Measurements from ENCODE around the gene TFPI.

The TFPI gene

GRCh38 chr2:187499941-187500532, 54.2 kb downstream of the TFPI start:
- no peaks in the 10 kb centered on the region for H3K9me3 ChIP-seq (ENCODE audit: control insufficient read depth, low read length)
- peaks cover 12% of the 10 kb centered on the region for H3K36me3 ChIP-seq (ENCODE audit: control insufficient read depth, insufficient read depth, low read length, severe bottlenecking)
- peaks cover 10% of the 10 kb centered on the region for H3K4me1 ChIP-seq (ENCODE audit: control insufficient read depth, insufficient read depth, low read length)
- no peak overlapping the region for H3K9ac ChIP-seq (ENCODE audit: low read length)
- H3K4me3 ChIP-seq (ENCODE audit: low read length) = no peak overlapping the region
- peak; percentile 85 for DNase-seq (ENCODE audit: low read depth)
- H3K27me3 ChIP-seq (replicated peaks; ENCODE audit: control insufficient read depth, insufficient read depth, low read length) = no peaks in the 10 kb centered on the region

- DNase-seq (ENCODE audit: low read depth) = peak; percentile 73
Measured at GRCh38 chr2:187497858-187498463, 56.3 kb downstream of the TFPI start.

DNA sequence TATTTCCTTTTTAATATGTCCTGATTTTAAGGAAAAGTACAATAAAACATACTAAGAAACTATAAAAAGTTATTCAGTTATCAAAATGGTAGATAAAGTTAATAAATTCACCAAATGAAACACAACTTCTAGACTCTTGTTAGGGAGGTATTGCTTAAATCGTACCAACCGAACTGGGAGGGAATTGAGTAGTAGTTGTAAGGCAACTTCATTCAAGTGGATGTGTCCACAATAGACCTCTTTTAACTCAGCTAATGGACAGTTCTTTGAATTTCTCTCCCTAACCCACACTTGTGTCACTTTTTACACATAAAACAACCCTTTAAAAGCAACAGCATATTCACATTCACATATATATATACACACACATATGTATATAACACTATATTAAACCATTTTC, 57.1 kb downstream of the TFPI start:
- peaks cover 15% of the 10 kb centered on the region for H3K36me3 ChIP-seq (ENCODE audit: control insufficient read depth, insufficient read depth, low read length, severe bottlenecking)
- H3K9ac ChIP-seq (ENCODE audit: low read length) = no peak overlapping the region
- peaks cover 14% of the 10 kb centered on the region for H3K4me1 ChIP-seq (ENCODE audit: control insufficient read depth, insufficient read depth, low read length)
- H3K9me3 ChIP-seq (ENCODE audit: control insufficient read depth, low read length) = no peaks in the 10 kb centered on the region
- no peak for DNase-seq (ENCODE audit: low read depth)
- H3K4me3 ChIP-seq (ENCODE audit: low read length) = no peak overlapping the region
- H3K27me3 ChIP-seq (replicated peaks; ENCODE audit: control insufficient read depth, insufficient read depth, low read length) = no peaks in the 10 kb centered on the region

More at GRCh38 chr2:187497858-187498463, 56.3 kb downstream of the TFPI start:
- Histone ChIP-seq H3K4me1 (ENCODE audit: control insufficient read depth, insufficient read depth, low read length) (peaks cover 14% of the 10 kb centered on the region), H3K27me3 (replicated peaks; ENCODE audit: control insufficient read depth, insufficient read depth, low read length) (no peaks in the 10 kb centered on the region), H3K4me3 (ENCODE audit: low read length) (no peak overlapping the region), H3K9ac (ENCODE audit: low read length) (no peak overlapping the region), H3K9me3 (ENCODE audit: control insufficient read depth, low read length) (no peaks in the 10 kb centered on the region), H3K36me3 (ENCODE audit: control insufficient read depth, insufficient read depth, low read length, severe bottlenecking) (peaks cover 14% of the 10 kb centered on the region)

DNA sequence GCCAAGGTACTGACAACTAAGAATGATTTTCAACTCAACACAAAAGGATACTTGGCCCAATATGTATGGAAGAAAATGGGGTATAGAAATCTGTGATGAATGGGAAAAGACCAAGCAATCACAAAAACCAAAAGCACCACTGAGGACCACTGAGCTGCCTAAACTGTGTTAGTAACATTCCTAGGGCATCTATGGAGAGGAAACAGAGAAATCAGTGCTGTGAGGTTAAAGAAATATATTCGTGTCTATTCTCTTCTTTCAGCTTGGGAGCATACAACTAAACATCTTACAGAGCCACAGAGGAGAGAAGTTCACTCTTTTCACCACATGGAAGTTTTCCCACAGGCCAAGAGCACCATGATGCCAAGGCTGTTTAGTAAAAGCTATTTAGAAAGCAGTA, 58.9 kb downstream of the TFPI start:
- Histone ChIP-seq H3K9ac (ENCODE audit: low read length) (no peak overlapping the region), H3K4me3 (ENCODE audit: low read length) (no peak overlapping the region), H3K36me3 (ENCODE audit: control insufficient read depth, insufficient read depth, low read length, severe bottlenecking) (peaks cover 15% of the 10 kb centered on the region), H3K9me3 (ENCODE audit: control insufficient read depth, low read length) (no peaks in the 10 kb centered on the region), H3K27me3 (replicated peaks; ENCODE audit: control insufficient read depth, insufficient read depth, low read length) (no peaks in the 10 kb centered on the region), H3K4me1 (ENCODE audit: control insufficient read depth, insufficient read depth, low read length) (peaks cover 7% of the 10 kb centered on the region)
- no peak for DNase-seq (ENCODE audit: low read depth)

- Histone ChIP-seq H3K4me1 (ENCODE audit: control insufficient read depth, insufficient read depth, low read length) (peaks cover 7% of the 10 kb centered on the region), H3K27me3 (replicated peaks; ENCODE audit: control insufficient read depth, insufficient read depth, low read length) (no peaks in the 10 kb centered on the region), H3K4me3 (ENCODE audit: low read length) (no peak overlapping the region), H3K36me3 (ENCODE audit: control insufficient read depth, insufficient read depth, low read length, severe bottlenecking) (peaks cover 15% of the 10 kb centered on the region), H3K9me3 (ENCODE audit: control insufficient read depth, low read length) (no peaks in the 10 kb centered on the region), H3K9ac (ENCODE audit: low read length) (no peak overlapping the region)
- no peak for DNase-seq (ENCODE audit: low read depth)
Measured at GRCh38 chr2:187493877-187494568, 60.2 kb downstream of the TFPI start.

- no peak for DNase-seq (ENCODE audit: low read depth)
- H3K36me3 ChIP-seq (ENCODE audit: control insufficient read depth, insufficient read depth, low read length, severe bottlenecking) = peaks cover 15% of the 10 kb centered on the region
- H3K27me3 ChIP-seq (replicated peaks; ENCODE audit: control insufficient read depth, insufficient read depth, low read length) = no peaks in the 10 kb centered on the region
- no peaks in the 10 kb centered on the region for H3K9me3 ChIP-seq (ENCODE audit: control insufficient read depth, low read length)
- H3K9ac ChIP-seq (ENCODE audit: low read length) = no peak overlapping the region
- peaks cover 7% of the 10 kb centered on the region for H3K4me1 ChIP-seq (ENCODE audit: control insufficient read depth, insufficient read depth, low read length)
- no peak overlapping the region for H3K4me3 ChIP-seq (ENCODE audit: low read length)
Measured at GRCh38 chr2:187493180-187493579, 61.1 kb downstream of the TFPI start.

DNA sequence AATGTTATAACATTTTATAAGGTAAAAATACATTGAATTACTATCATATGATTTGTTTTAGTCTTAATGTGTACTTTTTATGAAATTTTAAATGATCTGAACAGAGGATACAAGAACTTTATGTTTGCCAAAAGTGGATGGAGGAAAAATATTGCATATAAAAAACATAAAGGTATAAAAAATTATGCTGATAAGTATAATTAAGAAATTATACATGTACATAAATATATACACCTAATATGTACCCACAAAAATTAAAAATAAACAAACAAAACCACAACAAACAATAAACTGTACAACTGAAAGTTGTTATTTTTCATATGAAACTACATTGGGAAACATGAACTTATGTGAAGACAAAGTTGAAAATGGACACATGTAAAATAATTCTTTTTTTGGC, 68.0 kb downstream of the TFPI start:
- no peaks in the 10 kb centered on the region for H3K9me3 ChIP-seq (ENCODE audit: control insufficient read depth, low read length)
- H3K36me3 ChIP-seq (ENCODE audit: control insufficient read depth, insufficient read depth, low read length, severe bottlenecking) = peaks cover 14% of the 10 kb centered on the region
- no peak overlapping the region for H3K9ac ChIP-seq (ENCODE audit: low read length)
- H3K4me1 ChIP-seq (ENCODE audit: control insufficient read depth, insufficient read depth, low read length) = no peaks in the 10 kb centered on the region
- H3K27me3 ChIP-seq (replicated peaks; ENCODE audit: control insufficient read depth, insufficient read depth, low read length) = no peaks in the 10 kb centered on the region
- DNase-seq (ENCODE audit: low read depth) = no peak
- H3K4me3 ChIP-seq (ENCODE audit: low read length) = no peak overlapping the region

- H3K36me3 ChIP-seq (ENCODE audit: control insufficient read depth, insufficient read depth, low read length, severe bottlenecking) = peaks cover 14% of the 10 kb centered on the region
- DNase-seq (ENCODE audit: low read depth) = no peak
- no peaks in the 10 kb centered on the region for H3K4me1 ChIP-seq (ENCODE audit: control insufficient read depth, insufficient read depth, low read length)
- no peaks in the 10 kb centered on the region for H3K27me3 ChIP-seq (replicated peaks; ENCODE audit: control insufficient read depth, insufficient read depth, low read length)
- no peaks in the 10 kb centered on the region for H3K9me3 ChIP-seq (ENCODE audit: control insufficient read depth, low read length)
- no peak overlapping the region for H3K9ac ChIP-seq (ENCODE audit: low read length)
- no peak overlapping the region for H3K4me3 ChIP-seq (ENCODE audit: low read length)
Measured at GRCh38 chr2:187485523-187485922, 68.7 kb downstream of the TFPI start.

- no peak for DNase-seq (ENCODE audit: low read depth)
- Histone ChIP-seq H3K27me3 (replicated peaks; ENCODE audit: control insufficient read depth, insufficient read depth, low read length) (no peaks in the 10 kb centered on the region), H3K36me3 (ENCODE audit: control insufficient read depth, insufficient read depth, low read length, severe bottlenecking) (peaks cover 20% of the 10 kb centered on the region), H3K9ac (ENCODE audit: low read length) (no peak overlapping the region), H3K4me1 (ENCODE audit: control insufficient read depth, insufficient read depth, low read length) (no peaks in the 10 kb centered on the region), H3K4me3 (ENCODE audit: low read length) (no peak overlapping the region), H3K9me3 (ENCODE audit: control insufficient read depth, low read length) (no peaks in the 10 kb centered on the region)
Measured at GRCh38 chr2:187483537-187483936, 70.7 kb downstream of the TFPI start.

- Histone ChIP-seq H3K36me3 (ENCODE audit: control insufficient read depth, insufficient read depth, low read length, severe bottlenecking) (peaks cover 25% of the 10 kb centered on the region), H3K27me3 (replicated peaks; ENCODE audit: control insufficient read depth, insufficient read depth, low read length) (no peaks in the 10 kb centered on the region), H3K9me3 (ENCODE audit: control insufficient read depth, low read length) (no peaks in the 10 kb centered on the region), H3K4me1 (ENCODE audit: control insufficient read depth, insufficient read depth, low read length) (no peaks in the 10 kb centered on the region), H3K9ac (ENCODE audit: low read length) (no peak overlapping the region), H3K4me3 (ENCODE audit: low read length) (no peak overlapping the region)
- no peak for DNase-seq (ENCODE audit: low read depth)
Measured at GRCh38 chr2:187482796-187483195, 71.4 kb downstream of the TFPI start.

DNA sequence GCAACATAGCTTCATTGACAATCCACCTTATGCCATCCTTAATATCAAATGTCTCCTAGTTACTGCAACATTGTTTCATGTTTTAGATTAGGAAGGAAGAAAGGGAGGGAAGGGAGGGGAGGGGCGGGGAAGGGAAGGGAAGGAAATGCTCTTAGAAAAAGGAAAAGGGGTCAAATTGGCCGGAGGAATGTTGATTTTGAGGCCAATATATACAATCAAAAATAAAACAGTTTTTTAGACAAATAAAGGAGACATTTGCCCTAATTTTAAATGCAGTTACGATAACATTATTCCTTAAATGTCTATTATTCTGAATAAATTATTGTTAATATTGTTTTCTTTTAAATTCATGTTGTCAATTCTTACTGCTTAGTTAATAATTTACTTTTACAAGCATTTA, 72.7 kb downstream of the TFPI start:
- Histone ChIP-seq H3K36me3 (ENCODE audit: control insufficient read depth, insufficient read depth, low read length, severe bottlenecking) (peaks cover 32% of the 10 kb centered on the region), H3K9ac (ENCODE audit: low read length) (no peak overlapping the region), H3K4me3 (ENCODE audit: low read length) (no peak overlapping the region), H3K9me3 (ENCODE audit: control insufficient read depth, low read length) (no peaks in the 10 kb centered on the region), H3K4me1 (ENCODE audit: control insufficient read depth, insufficient read depth, low read length) (peaks cover 7% of the 10 kb centered on the region), H3K27me3 (replicated peaks; ENCODE audit: control insufficient read depth, insufficient read depth, low read length) (no peaks in the 10 kb centered on the region)
- no peak for DNase-seq (ENCODE audit: low read depth)
